Osteoblast (primary cell): ENCODE data around the gene RANBP3. TPM values are rescaled to one million over a fixed set of nuclear protein-coding genes. Genes with fewer than 3 reads are reported as not detected.

Source experiments
- DNase-seq: peaks from one replicate; pipeline ENCODE4 v3.0.0; 2011; ENCODE audit warnings: low spot score, mixed read lengths; ENCODE audit not compliant: insufficient read length; ENCODE audit errors: missing footprints
- H2AFZ ChIP-seq: 2 replicates; pipeline ENCODE4 v1.6.0; 2011; ENCODE audit warnings: mild to moderate bottlenecking, low read length
- H3K27ac ChIP-seq: 2 replicates; pipeline ENCODE4 v1.5.1; 2011; ENCODE audit warnings: mild to moderate bottlenecking, low read depth, low read length, moderate library complexity
- H3K27me3 ChIP-seq: 2 replicates; pipeline ENCODE4 v1.6.0; 2012; ENCODE audit warnings: mild to moderate bottlenecking, control low read depth, inconsistent platforms, low read length, moderate library complexity; ENCODE audit not compliant: insufficient read depth
- H3K36me3 ChIP-seq: 2 replicates; pipeline ENCODE4 v1.5.1; 2011; ENCODE audit warnings: mild to moderate bottlenecking, low read length, control low read depth, moderate library complexity; ENCODE audit not compliant: insufficient read depth
- H3K4me1 ChIP-seq: 2 replicates; pipeline ENCODE4 v1.5.1; 2011; ENCODE audit warnings: mild to moderate bottlenecking, low read length, control low read depth, moderate library complexity; ENCODE audit not compliant: insufficient read depth
- H3K4me2 ChIP-seq: 2 replicates; pipeline ENCODE4 v1.6.0; 2011; ENCODE audit warnings: mild to moderate bottlenecking, low read length; ENCODE audit not compliant: insufficient read depth
- H3K4me3 ChIP-seq: fragments of 200-600 bp; sonication (generic); 3 replicates; pipeline ENCODE4 v1.5.1; 2012; ENCODE audit warnings: mild to moderate bottlenecking, low read length, inconsistent platforms; ENCODE audit not compliant: insufficient read depth
- H3K79me2 ChIP-seq: 2 replicates; pipeline ENCODE4 v1.6.0; 2012; ENCODE audit warnings: mild to moderate bottlenecking, low read length, control low read depth, inconsistent platforms; ENCODE audit not compliant: insufficient read depth
- H3K9me3 ChIP-seq: 2 replicates; pipeline ENCODE4 v1.5.1; 2011; ENCODE audit warnings: low read depth, low read length, control low read depth
- H4K20me1 ChIP-seq: 2 replicates; pipeline ENCODE4 v1.6.0; 2012; ENCODE audit warnings: mild to moderate bottlenecking, low read length, control low read depth; ENCODE audit not compliant: insufficient read depth
- total RNA-seq: library from RNA; depleted of rRNA; stranded (reverse); fragments of >200 nt; gene quantifications from 2 replicates; pipeline ENCODE4 v1.2.3, GENCODE V29; 2012
- TF ChIP-seq, protein P1 (sequence below): IDR thresholded peaks from 2 replicates; pipeline ENCODE4 v1.5.1; 2011; ENCODE audit warnings: mild to moderate bottlenecking, low read depth, low read length, moderate library complexity; ENCODE audit errors: extremely low read depth

RANBP3 gene
- total RNA-seq, 1 donor, result 40.5 TPM

DNA sequence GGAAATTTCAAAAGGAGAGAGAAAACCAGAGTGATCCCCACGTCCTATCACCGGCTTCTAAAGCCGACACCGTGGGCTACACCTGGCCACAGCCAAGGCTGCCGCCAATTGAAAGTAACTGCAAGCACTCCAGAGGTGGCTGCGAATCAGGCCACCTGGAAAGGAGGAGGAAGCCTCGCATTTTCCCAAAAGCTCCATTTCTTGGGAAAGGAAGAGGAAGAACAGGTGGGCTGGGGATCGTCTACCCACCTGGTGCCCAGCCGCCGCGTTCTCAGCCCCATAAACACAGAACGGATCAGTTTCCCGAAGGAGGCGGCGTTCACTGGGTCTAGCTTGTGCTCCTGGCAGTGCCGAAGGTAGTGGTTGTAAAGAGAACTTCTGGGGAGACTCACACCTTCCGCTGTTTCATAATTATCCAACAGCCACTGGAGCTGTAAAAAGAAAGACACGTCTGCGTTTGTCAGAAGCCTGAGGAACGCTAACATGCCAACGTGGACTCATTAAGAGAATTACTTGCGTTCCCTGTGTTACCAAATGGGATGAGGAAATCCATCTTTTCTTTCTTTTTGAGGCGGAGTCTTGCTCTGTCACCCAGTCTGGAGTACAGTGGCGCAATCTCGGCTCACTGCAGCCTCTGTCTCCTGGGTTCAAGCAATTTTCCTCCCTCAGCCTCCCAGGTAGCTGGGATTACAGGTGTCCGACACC lies 38.1 kb upstream of the RANBP3 start:
- Histone ChIP-seq H3K79me2 (no peaks in the 10 kb centered on the region), H3K9me3 (no peaks in the 10 kb centered on the region), H3K4me2 (no peak overlapping the region), H3K27ac (no peak overlapping the region), H3K27me3 (no peaks in the 10 kb centered on the region), H3K36me3 (no peaks in the 10 kb centered on the region), H3K4me1 (no peaks in the 10 kb centered on the region), H4K20me1 (no peaks in the 10 kb centered on the region), H3K4me3 (no peak overlapping the region), H2AFZ (no peak overlapping the region)
- TF ChIP-seq, protein P1, sequence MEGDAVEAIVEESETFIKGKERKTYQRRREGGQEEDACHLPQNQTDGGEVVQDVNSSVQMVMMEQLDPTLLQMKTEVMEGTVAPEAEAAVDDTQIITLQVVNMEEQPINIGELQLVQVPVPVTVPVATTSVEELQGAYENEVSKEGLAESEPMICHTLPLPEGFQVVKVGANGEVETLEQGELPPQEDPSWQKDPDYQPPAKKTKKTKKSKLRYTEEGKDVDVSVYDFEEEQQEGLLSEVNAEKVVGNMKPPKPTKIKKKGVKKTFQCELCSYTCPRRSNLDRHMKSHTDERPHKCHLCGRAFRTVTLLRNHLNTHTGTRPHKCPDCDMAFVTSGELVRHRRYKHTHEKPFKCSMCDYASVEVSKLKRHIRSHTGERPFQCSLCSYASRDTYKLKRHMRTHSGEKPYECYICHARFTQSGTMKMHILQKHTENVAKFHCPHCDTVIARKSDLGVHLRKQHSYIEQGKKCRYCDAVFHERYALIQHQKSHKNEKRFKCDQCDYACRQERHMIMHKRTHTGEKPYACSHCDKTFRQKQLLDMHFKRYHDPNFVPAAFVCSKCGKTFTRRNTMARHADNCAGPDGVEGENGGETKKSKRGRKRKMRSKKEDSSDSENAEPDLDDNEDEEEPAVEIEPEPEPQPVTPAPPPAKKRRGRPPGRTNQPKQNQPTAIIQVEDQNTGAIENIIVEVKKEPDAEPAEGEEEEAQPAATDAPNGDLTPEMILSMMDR, result no peak
- DNase-seq, result peak; percentile 5

DNA sequence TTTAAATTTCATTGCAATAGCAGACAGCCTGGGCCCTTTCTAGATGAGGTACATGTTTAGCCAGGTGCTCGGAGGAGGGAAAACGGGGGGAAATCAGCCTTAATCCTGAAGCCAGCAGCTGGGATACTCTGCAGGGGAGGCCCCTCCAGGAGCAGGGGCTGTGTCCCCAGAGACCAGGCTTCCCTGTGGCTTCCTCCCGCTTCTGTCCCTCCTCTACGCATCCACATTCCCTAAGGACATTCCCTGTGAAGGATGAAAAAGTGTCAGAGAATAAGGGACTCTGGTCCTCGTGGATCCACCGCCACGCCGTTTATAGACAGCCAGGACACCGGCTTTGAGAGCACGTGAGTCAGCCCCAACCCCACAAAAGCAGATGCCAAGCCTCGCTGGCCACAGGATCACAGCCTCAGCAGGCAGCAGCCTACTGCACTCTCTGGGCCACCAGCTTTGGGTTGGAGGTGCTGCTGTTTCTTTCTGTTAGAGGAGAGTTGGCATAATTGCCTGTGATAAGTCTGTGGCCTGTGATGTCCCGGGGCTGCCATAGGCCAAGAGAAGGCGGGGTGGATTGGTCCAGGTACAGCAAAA lies 36.7 kb upstream of the RANBP3 start:
- H3K4me1 ChIP-seq, result no peaks in the 10 kb centered on the region

DNA sequence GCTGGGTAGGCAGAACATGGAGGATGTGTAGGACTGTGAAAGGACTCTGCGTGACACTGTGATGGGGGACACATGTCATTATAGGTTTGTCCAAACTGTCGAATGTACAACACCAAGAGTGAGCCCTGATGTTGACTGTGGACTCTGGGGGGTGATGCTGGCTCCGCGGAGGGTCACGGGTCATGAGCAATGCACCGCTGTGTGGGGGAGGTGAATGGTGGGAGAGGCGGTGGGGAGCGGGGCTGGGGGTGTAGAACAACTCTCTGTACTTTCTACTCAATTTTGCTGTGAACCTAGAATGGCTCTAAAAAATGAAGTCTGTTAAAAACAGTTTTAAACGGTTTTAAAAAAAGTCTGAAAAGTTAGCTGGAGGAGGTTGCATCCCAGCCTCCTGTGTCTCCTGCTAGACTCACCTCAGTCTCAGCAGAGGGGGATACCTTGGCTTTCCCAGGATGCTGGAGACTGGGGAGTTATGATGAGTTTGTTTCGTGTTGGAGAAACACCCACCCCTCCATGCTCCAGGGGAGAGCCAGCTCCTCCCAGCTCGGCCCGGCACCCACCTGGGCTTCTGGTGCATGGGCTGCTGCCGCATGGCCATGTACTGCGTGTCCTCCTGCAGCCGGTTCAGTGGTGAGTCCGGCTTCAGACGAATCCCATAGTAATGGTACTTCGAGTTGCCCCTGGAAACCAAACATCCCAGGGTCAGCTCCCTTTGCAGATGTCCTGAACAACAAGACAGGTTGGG lies 34.7 kb upstream of the RANBP3 start:
- Histone ChIP-seq H4K20me1 (no peaks in the 10 kb centered on the region), H2AFZ (no peak overlapping the region), H3K4me3 (no peak overlapping the region), H3K9me3 (no peaks in the 10 kb centered on the region), H3K4me2 (no peak overlapping the region), H3K27ac (no peak overlapping the region), H3K36me3 (no peaks in the 10 kb centered on the region), H3K4me1 (no peaks in the 10 kb centered on the region), H3K79me2 (no peaks in the 10 kb centered on the region), H3K27me3 (no peaks in the 10 kb centered on the region)
- peak; percentile 87 for DNase-seq
- TF ChIP-seq, protein P1, result no peak

More for the DNA sequence above, 36.7 kb upstream of the RANBP3 start:
- Histone ChIP-seq H3K27me3 (no peaks in the 10 kb centered on the region), H3K4me2 (no peak overlapping the region), H4K20me1 (no peaks in the 10 kb centered on the region), H3K79me2 (no peaks in the 10 kb centered on the region), H3K36me3 (no peaks in the 10 kb centered on the region), H3K9me3 (no peaks in the 10 kb centered on the region), H2AFZ (no peak overlapping the region), H3K27ac (no peak overlapping the region), H3K4me3 (no peak overlapping the region)
- TF ChIP-seq, protein P1, result no peak
- DNase-seq, result peak; percentile 45

DNA sequence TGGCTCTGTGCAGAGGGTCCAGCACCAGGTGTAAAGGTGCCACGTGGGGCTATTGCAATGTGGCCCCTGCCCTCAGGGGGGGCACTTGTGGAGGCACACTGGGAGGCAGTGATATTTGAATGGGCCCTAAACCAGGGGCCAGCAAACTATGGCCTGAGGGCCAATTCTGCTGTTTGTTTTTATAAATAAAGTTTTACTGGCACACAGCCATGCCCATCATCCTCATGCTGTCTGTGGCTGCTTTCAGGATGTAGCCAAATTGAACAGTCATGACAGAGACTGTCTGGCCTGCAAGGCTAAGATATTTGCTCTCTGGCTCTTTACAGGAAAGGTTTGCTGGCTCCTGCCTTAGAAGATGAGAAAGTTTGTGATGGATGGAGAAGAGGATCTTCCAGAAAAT lies 33.9 kb upstream of the RANBP3 start:
- no peaks in the 10 kb centered on the region for H4K20me1 ChIP-seq
- no peaks in the 10 kb centered on the region for H3K27me3 ChIP-seq
- no peak overlapping the region for H3K4me3 ChIP-seq
- TF ChIP-seq, protein P1, result no peak
- H3K4me2 ChIP-seq, result no peak overlapping the region
- no peaks in the 10 kb centered on the region for H3K36me3 ChIP-seq
- H3K4me1 ChIP-seq, result no peaks in the 10 kb centered on the region
- no peak for DNase-seq
- no peaks in the 10 kb centered on the region for H3K79me2 ChIP-seq
- H2AFZ ChIP-seq, result no peak overlapping the region
- no peaks in the 10 kb centered on the region for H3K9me3 ChIP-seq
- H3K27ac ChIP-seq, result no peak overlapping the region
